GM13976 (cell line): ENCODE data around the gene PANK4.

Experiments used
- DNase-seq: peaks from one replicate; pipeline ENCODE4 v3.0.0; 2012; ENCODE audit warnings: low spot score
- in situ Hi-C: fragments of 300-500 bp; cut with MboI; formaldehyde crosslinking; loops from one replicate; pipeline ENCODE4 v1.12.0; 2022; ENCODE audit warnings: low sequenced_read_pairs, mixed read lengths, inconsistent platforms; ENCODE audit not compliant: unreplicated experiment
- TF ChIP-seq, protein P1 (sequence below): IDR thresholded peaks from 2 replicates; pipeline ENCODE4 v1.5.1; 2012; ENCODE audit warnings: borderline replicate concordance, mild to moderate bottlenecking; ENCODE audit not compliant: insufficient read depth; ENCODE audit errors: extremely low read depth, missing control alignments, control extremely low read depth

Gene PANK4

GRCh38 chr1:2498648-2499047, 27.7 kb downstream of the PANK4 start:
- TF ChIP-seq, protein P1, sequence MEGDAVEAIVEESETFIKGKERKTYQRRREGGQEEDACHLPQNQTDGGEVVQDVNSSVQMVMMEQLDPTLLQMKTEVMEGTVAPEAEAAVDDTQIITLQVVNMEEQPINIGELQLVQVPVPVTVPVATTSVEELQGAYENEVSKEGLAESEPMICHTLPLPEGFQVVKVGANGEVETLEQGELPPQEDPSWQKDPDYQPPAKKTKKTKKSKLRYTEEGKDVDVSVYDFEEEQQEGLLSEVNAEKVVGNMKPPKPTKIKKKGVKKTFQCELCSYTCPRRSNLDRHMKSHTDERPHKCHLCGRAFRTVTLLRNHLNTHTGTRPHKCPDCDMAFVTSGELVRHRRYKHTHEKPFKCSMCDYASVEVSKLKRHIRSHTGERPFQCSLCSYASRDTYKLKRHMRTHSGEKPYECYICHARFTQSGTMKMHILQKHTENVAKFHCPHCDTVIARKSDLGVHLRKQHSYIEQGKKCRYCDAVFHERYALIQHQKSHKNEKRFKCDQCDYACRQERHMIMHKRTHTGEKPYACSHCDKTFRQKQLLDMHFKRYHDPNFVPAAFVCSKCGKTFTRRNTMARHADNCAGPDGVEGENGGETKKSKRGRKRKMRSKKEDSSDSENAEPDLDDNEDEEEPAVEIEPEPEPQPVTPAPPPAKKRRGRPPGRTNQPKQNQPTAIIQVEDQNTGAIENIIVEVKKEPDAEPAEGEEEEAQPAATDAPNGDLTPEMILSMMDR, result no peak
- in situ Hi-C loops, result no loop called here
- DNase-seq, result no peak

DNA sequence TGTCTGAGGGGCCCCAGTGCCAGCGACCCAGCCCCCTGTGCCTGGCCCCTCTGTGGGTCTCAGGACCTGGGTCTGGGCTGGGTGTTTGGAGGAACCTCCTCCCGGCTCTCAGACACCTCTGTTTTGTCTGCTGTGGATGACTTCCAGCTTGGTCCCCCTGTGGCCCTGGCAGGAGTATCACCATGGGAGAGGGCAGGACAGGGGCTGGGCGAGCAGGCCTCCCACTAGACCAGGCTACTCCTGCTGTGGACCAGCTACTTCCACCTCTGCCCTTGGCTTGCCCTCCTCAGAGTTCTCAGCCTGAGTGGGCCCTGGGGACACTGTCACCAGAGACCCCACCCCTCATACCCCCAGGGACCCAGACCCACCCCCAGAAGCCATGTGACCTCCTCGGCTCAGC, 28.5 kb downstream of the PANK4 start:
- TF ChIP-seq, protein P1, result no peak
- in situ Hi-C loops, result no loop called here

GRCh38 chr1:2496746-2497145, 29.6 kb downstream of the PANK4 start:
- no peak for DNase-seq
- in situ Hi-C loops, result no loop called here
- TF ChIP-seq, protein P1, result no peak

More for the DNA sequence above, 28.5 kb downstream of the PANK4 start:
- DNase-seq, result no peak

DNA sequence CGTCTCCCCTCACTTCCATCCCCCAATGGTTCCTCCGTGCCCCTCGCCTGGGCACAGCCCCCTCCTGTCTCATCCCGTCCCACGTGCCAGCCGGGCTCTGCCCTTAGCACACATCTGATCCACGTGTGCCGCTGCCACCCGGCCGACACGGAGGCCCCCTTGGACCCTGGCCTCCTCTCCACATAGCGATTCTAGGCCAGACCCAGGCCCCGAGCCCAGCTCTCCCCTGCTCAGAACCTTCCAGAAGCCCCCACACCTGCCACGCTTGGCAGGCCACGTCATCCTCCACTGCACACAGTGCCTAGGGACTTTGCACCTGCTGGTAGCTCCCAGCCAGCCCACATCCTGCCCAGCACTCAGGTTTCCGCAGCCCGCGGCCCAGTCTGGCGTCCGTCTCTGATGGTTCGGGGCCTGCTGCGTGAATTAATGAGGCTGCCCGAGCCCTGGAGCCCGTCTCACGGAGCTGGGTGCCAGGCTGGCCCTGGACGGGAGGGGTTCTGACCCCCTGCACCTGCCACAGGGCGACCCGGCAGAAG, 30.2 kb downstream of the PANK4 start:
- peak; percentile 68 for DNase-seq
- in situ Hi-C loops, result no loop called here
- TF ChIP-seq, protein P1, result no peak

DNA sequence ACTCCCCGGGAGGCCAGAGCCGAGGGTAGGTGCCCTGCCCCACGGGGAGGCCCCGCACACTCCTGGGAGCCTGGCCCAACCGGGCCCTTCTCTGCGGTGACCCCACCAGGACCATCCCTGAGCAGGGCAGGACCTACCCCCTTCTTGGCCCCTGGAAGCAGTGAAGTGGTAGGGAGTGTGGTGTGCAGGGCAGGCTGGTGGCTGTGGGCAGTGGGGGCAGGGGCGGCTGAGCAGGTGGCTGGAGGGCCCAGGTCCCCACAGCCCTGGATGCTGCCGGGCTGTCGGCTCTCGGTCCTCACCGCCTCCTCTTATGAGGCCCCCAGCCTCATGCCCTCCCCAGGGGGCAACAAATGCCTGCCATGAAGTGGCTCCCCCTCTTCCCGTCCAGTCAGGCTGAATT, 30.9 kb downstream of the PANK4 start:
- no peak for DNase-seq
- in situ Hi-C loops, result no loop called here
- TF ChIP-seq, protein P1, result no peak

GRCh38 chr1:2495026-2495425, 31.4 kb downstream of the PANK4 start:
- DNase-seq, result no peak
- in situ Hi-C loops, result no loop called here
- TF ChIP-seq, protein P1, result no peak

DNA sequence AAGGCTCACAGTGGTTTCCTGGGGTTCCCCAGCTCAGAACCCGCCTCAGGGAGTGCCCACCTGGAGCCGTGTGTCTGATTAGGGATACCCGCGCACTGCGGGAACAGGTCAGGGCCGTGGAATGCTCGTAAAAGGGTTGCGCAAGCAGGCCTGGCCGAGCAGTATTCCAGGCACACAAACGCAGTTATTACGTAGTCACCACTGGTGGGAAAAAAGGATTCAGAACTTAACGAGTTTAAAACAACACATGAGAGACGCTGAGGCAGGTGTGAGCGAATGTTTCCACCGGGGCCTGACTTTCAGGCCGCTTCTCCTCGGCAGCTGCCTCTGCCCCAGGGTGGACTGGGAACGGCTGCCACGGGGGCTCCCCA, 32.1 kb downstream of the PANK4 start:
- TF ChIP-seq, protein P1, result no peak
- no peak for DNase-seq
- in situ Hi-C loops, result no loop called here
